WERI-Rb-1 (cell line): ENCODE results near the gene SMYD4.
"Not testable (repeated sequence)": the region's sequence is repeated elsewhere in the genome, so short reads cannot be mapped to it uniquely, and the experiment has no call there.

Source experiments
- DNase-seq: peaks from one replicate; pipeline ENCODE4 v3.0.0-alpha.2; 2020
- H3K27ac ChIP-seq: fragments of 250-450 bp; sonication (Bioruptor Pico); 2 replicates; pipeline ENCODE4 v1.5.1; 2020; ENCODE audit warnings: mild to moderate bottlenecking, moderate library complexity
- H3K27me3 ChIP-seq: fragments of 250-450 bp; sonication (Bioruptor Pico); 2 replicates; pipeline ENCODE4 v1.5.1; 2021; ENCODE audit warnings: mild to moderate bottlenecking, low read depth, moderate library complexity; ENCODE audit not compliant: insufficient read depth, severe bottlenecking
- H3K36me3 ChIP-seq: fragments of 250-450 bp; sonication (Bioruptor Pico); 2 replicates; pipeline ENCODE4 v1.5.1; 2020; ENCODE audit warnings: mild to moderate bottlenecking, moderate library complexity
- H3K4me3 ChIP-seq: 2 replicates; pipeline ENCODE4 v1.5.1; 2011; ENCODE audit warnings: low read depth, mild to moderate bottlenecking, control low read depth, low read length
- H3K9me3 ChIP-seq: fragments of 250-450 bp; sonication (Bioruptor Pico); 2 replicates; pipeline ENCODE4 v1.5.1; 2021; ENCODE audit warnings: mild to moderate bottlenecking, moderate library complexity; ENCODE audit not compliant: severe bottlenecking
- TF ChIP-seq, protein P1 (sequence below): IDR thresholded peaks from 2 replicates; pipeline ENCODE4 v1.5.1; 2011; ENCODE audit warnings: low read depth, mild to moderate bottlenecking, control low read depth, inconsistent platforms, low read length

SMYD4 gene

DNA sequence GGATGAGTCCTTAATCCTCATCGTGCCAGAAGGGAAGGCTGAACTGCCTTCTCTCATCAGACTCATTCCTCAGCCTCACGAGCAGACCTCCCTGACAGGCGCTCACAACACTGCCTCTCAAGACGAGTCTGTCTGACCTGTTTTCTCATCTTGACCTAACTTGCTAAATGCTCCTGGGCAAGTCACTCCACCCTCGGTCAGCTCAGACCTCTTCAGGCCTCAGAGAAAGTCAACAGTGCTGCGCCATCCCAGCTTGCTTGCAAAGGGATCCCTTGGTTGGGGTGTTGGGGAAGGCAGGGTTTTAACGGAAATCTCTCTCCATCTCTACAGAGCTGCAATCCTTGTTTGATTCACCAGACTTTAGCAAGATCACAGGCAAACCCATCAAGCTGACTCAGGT lies 52.8 kb downstream of the SMYD4 start:
- TF ChIP-seq, protein P1, sequence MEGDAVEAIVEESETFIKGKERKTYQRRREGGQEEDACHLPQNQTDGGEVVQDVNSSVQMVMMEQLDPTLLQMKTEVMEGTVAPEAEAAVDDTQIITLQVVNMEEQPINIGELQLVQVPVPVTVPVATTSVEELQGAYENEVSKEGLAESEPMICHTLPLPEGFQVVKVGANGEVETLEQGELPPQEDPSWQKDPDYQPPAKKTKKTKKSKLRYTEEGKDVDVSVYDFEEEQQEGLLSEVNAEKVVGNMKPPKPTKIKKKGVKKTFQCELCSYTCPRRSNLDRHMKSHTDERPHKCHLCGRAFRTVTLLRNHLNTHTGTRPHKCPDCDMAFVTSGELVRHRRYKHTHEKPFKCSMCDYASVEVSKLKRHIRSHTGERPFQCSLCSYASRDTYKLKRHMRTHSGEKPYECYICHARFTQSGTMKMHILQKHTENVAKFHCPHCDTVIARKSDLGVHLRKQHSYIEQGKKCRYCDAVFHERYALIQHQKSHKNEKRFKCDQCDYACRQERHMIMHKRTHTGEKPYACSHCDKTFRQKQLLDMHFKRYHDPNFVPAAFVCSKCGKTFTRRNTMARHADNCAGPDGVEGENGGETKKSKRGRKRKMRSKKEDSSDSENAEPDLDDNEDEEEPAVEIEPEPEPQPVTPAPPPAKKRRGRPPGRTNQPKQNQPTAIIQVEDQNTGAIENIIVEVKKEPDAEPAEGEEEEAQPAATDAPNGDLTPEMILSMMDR: no peak
- no peak overlapping the region for H3K4me3 ChIP-seq
- H3K36me3 ChIP-seq: peaks cover 99% of the 10 kb centered on the region
- H3K27ac ChIP-seq: no peak overlapping the region
- no peaks in the 10 kb centered on the region for H3K9me3 ChIP-seq
- DNase-seq: no peak
- no peaks in the 10 kb centered on the region for H3K27me3 ChIP-seq

DNA sequence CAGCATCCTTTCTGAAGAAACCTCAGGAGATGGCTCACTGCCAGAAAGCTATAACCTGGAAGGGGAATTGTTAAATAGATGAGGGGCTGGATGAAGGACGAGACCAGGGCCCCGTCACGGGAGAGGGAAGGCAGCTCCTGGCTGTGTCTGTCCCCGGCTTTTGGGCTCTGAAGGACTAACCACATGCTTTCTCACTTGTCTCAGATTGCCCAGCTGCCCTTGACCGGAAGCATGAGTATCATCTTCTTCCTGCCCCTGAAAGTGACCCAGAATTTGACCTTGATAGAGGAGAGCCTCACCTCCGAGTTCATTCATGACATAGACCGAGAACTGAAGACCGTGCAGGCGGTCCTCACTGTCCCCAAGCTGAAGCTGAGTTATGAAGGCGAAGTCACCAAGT lies 53.4 kb downstream of the SMYD4 start:
- H3K9me3 ChIP-seq: no peaks in the 10 kb centered on the region
- no peak overlapping the region for H3K4me3 ChIP-seq
- TF ChIP-seq, protein P1: no peak
- H3K27me3 ChIP-seq: no peaks in the 10 kb centered on the region
- no peak overlapping the region for H3K27ac ChIP-seq
- no peak for DNase-seq
- peaks cover 100% of the 10 kb centered on the region for H3K36me3 ChIP-seq

DNA sequence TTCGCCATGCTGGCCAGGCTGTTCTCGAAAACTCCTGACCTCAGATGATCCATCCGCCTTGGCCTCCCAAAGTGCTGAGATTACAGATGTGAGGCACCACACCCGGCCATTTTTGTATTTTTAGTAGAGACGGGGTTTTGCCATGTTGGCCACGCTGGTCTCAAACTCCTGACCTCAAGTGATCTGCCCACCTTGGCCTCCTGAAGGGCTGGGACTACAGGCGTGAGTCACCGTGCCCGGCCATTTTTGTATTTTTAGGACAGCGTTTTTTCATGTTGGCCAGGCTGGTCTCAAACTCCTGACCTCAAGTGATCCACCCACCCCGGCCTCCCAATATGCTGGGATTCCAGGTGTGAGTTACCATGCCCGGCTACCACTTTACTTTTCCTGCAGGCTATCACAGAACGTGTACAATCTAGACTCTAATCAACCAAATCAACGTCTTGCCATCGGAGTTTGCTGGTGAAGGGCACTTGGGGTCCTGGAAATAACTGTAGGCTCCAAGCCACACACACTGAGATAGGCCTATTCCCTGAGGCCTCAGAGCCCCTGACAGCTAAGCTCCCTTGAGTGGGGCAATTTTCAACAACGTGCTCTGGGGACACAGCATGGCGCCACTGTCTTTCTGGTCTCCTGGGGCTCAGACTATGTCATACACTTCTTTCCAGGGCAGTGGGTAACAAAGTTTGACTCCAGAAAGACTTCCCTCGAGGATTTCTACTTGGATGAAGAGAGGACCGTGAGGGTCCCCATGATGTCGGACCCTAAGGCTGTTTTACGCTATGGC lies 55.1 kb downstream of the SMYD4 start:
- Histone ChIP-seq H3K4me3 (no peak overlapping the region), H3K36me3 (peaks cover 97% of the 10 kb centered on the region), H3K27me3 (no peaks in the 10 kb centered on the region), H3K9me3 (no peaks in the 10 kb centered on the region), H3K27ac (no peak overlapping the region)
- TF ChIP-seq, protein P1: no peak
- no peak for DNase-seq

DNA sequence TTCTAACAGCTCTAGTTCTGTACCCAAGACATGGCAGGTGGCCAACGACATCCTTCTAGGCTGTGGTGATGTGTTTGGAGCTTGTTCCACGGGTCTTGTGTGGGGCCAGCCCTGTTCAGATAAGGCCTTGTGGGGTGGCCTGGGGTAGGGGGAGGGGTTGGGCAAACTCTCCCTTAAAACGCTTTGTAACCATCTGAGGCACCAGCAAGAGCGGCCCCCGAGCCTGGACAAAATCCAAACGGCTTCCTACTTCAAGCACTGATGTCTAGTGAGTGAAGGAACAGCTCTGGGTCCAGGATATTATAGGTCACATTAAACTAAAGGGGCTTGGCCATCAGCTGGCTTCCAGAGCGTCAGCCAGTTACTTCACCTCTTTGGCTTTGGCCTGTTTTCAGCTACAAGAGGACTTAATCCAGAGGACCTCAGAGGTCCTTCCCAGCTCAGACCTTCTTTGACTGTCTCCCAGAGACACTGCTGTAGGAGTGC lies 56.0 kb downstream of the SMYD4 start:
- no peaks in the 10 kb centered on the region for H3K9me3 ChIP-seq
- TF ChIP-seq, protein P1: no peak
- no peak overlapping the region for H3K27ac ChIP-seq
- DNase-seq: no peak
- no peaks in the 10 kb centered on the region for H3K27me3 ChIP-seq
- H3K4me3 ChIP-seq: no peak overlapping the region
- H3K36me3 ChIP-seq: peaks cover 94% of the 10 kb centered on the region

DNA sequence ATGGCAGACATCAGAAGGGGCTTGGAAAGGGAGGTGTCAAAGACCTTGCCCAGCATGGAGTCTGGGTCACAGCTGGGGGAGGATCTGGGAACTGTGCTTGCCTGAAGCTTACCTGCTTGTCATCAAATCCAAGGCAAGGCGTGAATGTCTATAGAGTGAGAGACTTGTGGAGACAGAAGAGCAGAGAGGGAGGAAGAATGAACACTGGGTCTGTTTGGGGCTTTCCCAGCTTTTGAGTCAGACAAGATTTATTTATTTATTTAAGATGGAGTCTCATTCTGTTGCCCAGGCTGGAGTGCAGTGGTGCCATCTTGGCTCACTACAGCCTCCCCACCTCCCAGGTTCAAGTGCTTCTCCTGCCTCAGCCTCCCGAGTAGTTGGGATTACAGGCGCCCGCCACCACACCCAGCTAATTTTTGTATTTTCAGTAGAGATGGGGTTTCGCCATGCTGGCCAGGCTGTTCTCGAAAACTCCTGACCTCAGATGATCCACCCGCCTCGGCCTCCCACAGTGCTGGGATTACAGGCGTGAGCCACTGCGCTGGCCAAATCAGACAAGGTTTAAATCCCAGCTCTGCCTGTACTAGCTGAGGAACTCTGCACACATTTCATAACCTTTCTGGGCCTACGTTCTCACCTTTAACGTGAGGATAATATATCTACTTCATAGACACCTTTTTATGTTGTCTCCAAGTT lies 56.6 kb downstream of the SMYD4 start:
- DNase-seq, H3K27ac ChIP-seq: not testable (repeated sequence)
- peaks cover 92% of the 10 kb centered on the region for H3K36me3 ChIP-seq

DNA sequence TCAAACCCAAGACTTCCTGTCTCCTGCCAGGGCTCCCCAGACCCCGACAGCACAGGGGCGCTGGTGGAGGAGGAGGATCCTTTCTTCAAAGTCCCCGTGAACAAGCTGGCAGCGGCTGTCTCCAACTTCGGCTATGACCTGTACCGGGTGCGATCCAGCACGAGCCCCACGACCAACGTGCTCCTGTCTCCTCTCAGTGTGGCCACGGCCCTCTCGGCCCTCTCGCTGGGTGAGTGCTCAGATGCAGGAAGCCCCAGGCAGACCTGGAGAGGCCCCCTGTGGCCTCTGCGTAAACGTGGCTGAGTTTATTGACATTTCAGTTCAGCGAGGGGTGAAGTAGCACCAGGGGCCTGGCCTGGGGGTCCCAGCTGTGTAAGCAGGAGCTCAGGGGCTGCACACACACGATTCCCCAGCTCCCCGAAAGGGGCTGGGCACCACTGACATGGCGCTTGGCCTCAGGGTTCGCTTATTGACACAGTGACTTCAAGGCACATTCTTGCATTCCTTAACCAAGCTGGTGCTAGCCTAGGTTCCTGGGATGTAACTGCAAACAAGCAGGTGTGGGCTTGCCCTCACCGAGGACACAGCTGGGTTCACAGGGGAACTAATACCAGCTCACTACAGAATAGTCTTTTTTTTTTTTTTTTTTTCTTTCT lies 59.8 kb downstream of the SMYD4 start:
- no peak overlapping the region for H3K27ac ChIP-seq
- H3K27me3 ChIP-seq: no peaks in the 10 kb centered on the region
- TF ChIP-seq, protein P1: no peak
- H3K36me3 ChIP-seq: peaks cover 73% of the 10 kb centered on the region
- no peak for DNase-seq
- no peaks in the 10 kb centered on the region for H3K9me3 ChIP-seq
- no peak overlapping the region for H3K4me3 ChIP-seq

More for the DNA sequence above, 56.6 kb downstream of the SMYD4 start:
- H3K4me3 ChIP-seq, H3K27me3 ChIP-seq, H3K9me3 ChIP-seq: not testable (repeated sequence)
